Mesenchymal stem cell (in vitro differentiated cells and primary cell): Measurements from ENCODE around the gene MRPS18B.

ENCODE experiments used
- DNase-seq: peaks from one replicate; pipeline ENCODE4 v3.0.0-alpha.2; 2013
- H2AFZ ChIP-seq: one replicate; pipeline ENCODE4 v1.6.1; 2013; ENCODE audit warnings: low read depth, mild to moderate bottlenecking, control low read depth, inconsistent platforms, low read length, moderate library complexity
- H2AK5ac ChIP-seq: 2 replicates; pipeline ENCODE4 v1.6.1; 2013; ENCODE audit warnings: low read length, moderate library complexity, mild to moderate bottlenecking, inconsistent platforms; ENCODE audit not compliant: severe bottlenecking
- H2BK120ac ChIP-seq: one replicate; pipeline ENCODE4 v1.6.1; 2013; ENCODE audit warnings: low read depth, mild to moderate bottlenecking, inconsistent platforms, low read length, moderate library complexity
- H2BK12ac ChIP-seq, 2 experiments: one replicate each; pipeline ENCODE4 v1.6.1; 2013; ENCODE audit warnings: inconsistent platforms in 2 of 2, low read length in 2 of 2, mild to moderate bottlenecking in 2 of 2, moderate library complexity in 2 of 2, control low read depth in 1 of 2
- H2BK15ac ChIP-seq: one replicate; pipeline ENCODE4 v1.6.1; 2013; ENCODE audit warnings: mild to moderate bottlenecking, low read depth, inconsistent platforms; ENCODE audit not compliant: poor library complexity, severe bottlenecking
- H2BK5ac ChIP-seq: 2 replicates; pipeline ENCODE4 v1.6.1; 2013; ENCODE audit warnings: low read depth, mild to moderate bottlenecking, low read length, control low read depth, inconsistent platforms; ENCODE audit not compliant: poor library complexity, severe bottlenecking
- H3K14ac ChIP-seq, 2 experiments: one replicate each; pipeline ENCODE4 v1.6.1; 2013; ENCODE audit warnings: inconsistent platforms in 2 of 2, low read length in 2 of 2, control low read depth in 1 of 2, mild to moderate bottlenecking in 1 of 2, moderate library complexity in 1 of 2
- H3K18ac ChIP-seq, 2 experiments: one replicate each; pipeline ENCODE4 v1.6.1; 2013; ENCODE audit warnings: inconsistent platforms in 2 of 2, low read length in 2 of 2, control low read depth in 1 of 2, low read depth in 1 of 2, mild to moderate bottlenecking in 1 of 2
- H3K23ac ChIP-seq, 2 experiments: one replicate each; pipeline ENCODE4 v1.6.1; 2013; ENCODE audit warnings: inconsistent platforms in 2 of 2, low read length in 2 of 2, mild to moderate bottlenecking in 2 of 2, moderate library complexity in 2 of 2, control low read depth in 1 of 2
- H3K27ac ChIP-seq: 2 replicates; pipeline ENCODE4 v1.5.1; 2013; ENCODE audit warnings: mild to moderate bottlenecking, moderate library complexity, low read length, control low read depth, inconsistent platforms; ENCODE audit not compliant: poor library complexity, severe bottlenecking
- H3K27me3 ChIP-seq, 2 experiments: 2 replicates each; pipeline versions ENCODE4 v1.6.1 to v1.7.0; 2013; ENCODE audit warnings: low read length in 2 of 2, mild to moderate bottlenecking in 2 of 2, moderate library complexity in 2 of 2, control low read depth in 1 of 2, inconsistent platforms in 1 of 2; ENCODE audit not compliant: control insufficient read depth in 1 of 2, insufficient read depth in 1 of 2
- H3K36me3 ChIP-seq, 2 experiments: 2 replicates each; pipeline versions ENCODE4 v1.6.1 to v1.7.0; 2013; ENCODE audit warnings: low read length in 2 of 2, control low read depth in 1 of 2, inconsistent platforms in 1 of 2, low read depth in 1 of 2, mild to moderate bottlenecking in 1 of 2; ENCODE audit not compliant: insufficient read depth in 2 of 2, control insufficient read depth in 1 of 2
- H3K4ac ChIP-seq, 2 experiments: one replicate each; pipeline ENCODE4 v1.6.1; 2013; ENCODE audit warnings: inconsistent platforms in 2 of 2, low read length in 2 of 2, mild to moderate bottlenecking in 2 of 2, moderate library complexity in 2 of 2, control low read depth in 1 of 2, low read depth in 1 of 2
- H3K4me1 ChIP-seq: 2 replicates; pipeline ENCODE4 v1.6.1; 2013; ENCODE audit warnings: low read depth, low read length, control low read depth; ENCODE audit not compliant: control insufficient read depth, insufficient read depth
- H3K4me2 ChIP-seq: 2 replicates; pipeline ENCODE4 v1.6.1; 2013; ENCODE audit warnings: low read length, mild to moderate bottlenecking, inconsistent platforms; ENCODE audit not compliant: poor library complexity, severe bottlenecking
- H3K4me3 ChIP-seq, 2 experiments: 2 replicates each; pipeline versions ENCODE4 v1.5.1 to v1.7.0; 2013; ENCODE audit warnings: low read length in 2 of 2, mild to moderate bottlenecking in 2 of 2, control low read depth in 1 of 2, low read depth in 1 of 2; ENCODE audit not compliant: insufficient read depth in 1 of 2
- H3K79me1 ChIP-seq: replicated peaks from 2 replicates; pipeline ENCODE4 v1.6.1; 2013; ENCODE audit warnings: mild to moderate bottlenecking, control low read depth, low read length, inconsistent platforms; ENCODE audit not compliant: poor library complexity, severe bottlenecking
- H3K9ac ChIP-seq: 2 replicates; pipeline ENCODE4 v1.7.0; 2013; ENCODE audit warnings: mild to moderate bottlenecking, low read length, moderate library complexity
- H3K9me3 ChIP-seq: 2 replicates; pipeline ENCODE4 v1.7.0; 2013; ENCODE audit warnings: mild to moderate bottlenecking, low read length; ENCODE audit not compliant: control insufficient read depth
- H4K8ac ChIP-seq: one replicate; pipeline ENCODE4 v1.6.1; 2013; ENCODE audit warnings: inconsistent platforms, mild to moderate bottlenecking, low read length, moderate library complexity
- H4K91ac ChIP-seq: one replicate; pipeline ENCODE4 v1.6.1; 2013; ENCODE audit warnings: mild to moderate bottlenecking, low read length, inconsistent platforms
- WGBS: methylation state at CpG from one replicate; pipeline ENCODE4 v1.1.7; 2013; ENCODE audit warnings: mixed read lengths; 5-methylcytosine and 5-hydroxymethylcytosine counted together

The MRPS18B gene

GRCh38 chr6:30616811-30617564 lies 652 bp upstream of the MRPS18B start, which contains the start of gene PPP1R10:
PPP1R10 (minus strand) TSS chr6:30617243; CDS start chr6:30609944, 7,299 bp downstream.
- peak within 1 kb of the TSS in 1 of 2 experiments; percentile 59 for H2BK12ac ChIP-seq
- H4K8ac ChIP-seq: peak within 1 kb of the TSS; percentile 98
- H2AK5ac ChIP-seq: peak within 1 kb of the TSS; percentile 76
- no peak within 1 kb of the TSS for H2BK120ac ChIP-seq
- peaks cover 5% of the 10 kb centered on the region for H3K79me1 ChIP-seq
- H3K27ac ChIP-seq: peak within 1 kb of the TSS; percentile 93
- no peak within 1 kb of the TSS for H2AFZ ChIP-seq
- peak within 1 kb of the TSS; percentile 62 to 90 for H3K14ac ChIP-seq
- peak within 1 kb of the TSS in 1 of 2 experiments; percentile 67 for H3K23ac ChIP-seq
- H3K27me3 ChIP-seq: no peaks in the 10 kb centered on the region
- DNase-seq: peak; percentile 100
- peak within 1 kb of the TSS; percentile 74 to 97 for H3K4me3 ChIP-seq
- WGBS: under 1% methylated on average over 40 of the region's 40 CpGs
- peak within 1 kb of the TSS; percentile 92 to 95 for H3K4ac ChIP-seq
- peak within 1 kb of the TSS; percentile 80 for H3K4me2 ChIP-seq
- peaks cover 4% of the 10 kb centered on the region for H3K4me1 ChIP-seq
- H3K9me3 ChIP-seq: no peaks in the 10 kb centered on the region
- H4K91ac ChIP-seq: peak within 1 kb of the TSS; percentile 98
- peak within 1 kb of the TSS; percentile 39 for H2BK5ac ChIP-seq
- H2BK15ac ChIP-seq: peak within 1 kb of the TSS; percentile 7
- peak within 1 kb of the TSS; percentile 100 for H3K9ac ChIP-seq
- H3K36me3 ChIP-seq: peaks cover 13 to 45% of the 10 kb centered on the region in 2 experiments
- peak within 1 kb of the TSS; percentile 93 to 94 for H3K18ac ChIP-seq

GRCh38 chr6:30618270-30618797 lies 694 bp downstream of the MRPS18B start:
- H3K18ac ChIP-seq: no peak overlapping the region
- H3K9me3 ChIP-seq: no peaks in the 10 kb centered on the region
- H4K8ac ChIP-seq: no peak overlapping the region
- H3K27me3 ChIP-seq: no peaks in the 10 kb centered on the region
- peaks cover 11% of the 10 kb centered on the region for H3K79me1 ChIP-seq
- 49% methylated on average over 4 of the region's 8 CpGs for WGBS
- H3K14ac ChIP-seq: no peak overlapping the region
- no peak overlapping the region for H4K91ac ChIP-seq
- H2AFZ ChIP-seq: no peak overlapping the region
- peak overlapping the region in 1 of 2 experiments; percentile 78 for H3K23ac ChIP-seq
- no peak overlapping the region for H2BK5ac ChIP-seq
- H2AK5ac ChIP-seq: peak overlapping the region; percentile 12
- H2BK12ac ChIP-seq: no peak overlapping the region
- no peak for DNase-seq
- peak overlapping the region; percentile 74 for H3K4me2 ChIP-seq
- peaks cover 2% of the 10 kb centered on the region for H3K4me1 ChIP-seq
- H2BK120ac ChIP-seq: no peak overlapping the region
- H2BK15ac ChIP-seq: no peak overlapping the region
- peaks cover 23 to 57% of the 10 kb centered on the region in 2 experiments for H3K36me3 ChIP-seq
- H3K9ac ChIP-seq: peak overlapping the region; percentile 100
- peak overlapping the region; percentile 5 to 83 for H3K4ac ChIP-seq
- H3K4me3 ChIP-seq: peak overlapping the region in 1 of 2 experiments; percentile 81
- H3K27ac ChIP-seq: no peak overlapping the region

- H3K23ac ChIP-seq: no peak overlapping the region
- no peak overlapping the region for H2BK120ac ChIP-seq
- no peaks in the 10 kb centered on the region for H3K27me3 ChIP-seq
- H2BK12ac ChIP-seq: no peak overlapping the region
- peak overlapping the region; percentile 48 for H4K91ac ChIP-seq
- H4K8ac ChIP-seq: peak overlapping the region; percentile 62
- H2BK15ac ChIP-seq: no peak overlapping the region
- peaks cover 30 to 64% of the 10 kb centered on the region in 2 experiments for H3K36me3 ChIP-seq
- no peak overlapping the region for H2AFZ ChIP-seq
- no peak overlapping the region for H3K4ac ChIP-seq
- H3K18ac ChIP-seq: no peak overlapping the region
- no peak for DNase-seq
- peaks cover 11% of the 10 kb centered on the region for H3K79me1 ChIP-seq
- H2AK5ac ChIP-seq: peak overlapping the region; percentile 49
- H3K14ac ChIP-seq: no peak overlapping the region
- H3K4me3 ChIP-seq: no peak overlapping the region
- H2BK5ac ChIP-seq: no peak overlapping the region
- H3K27ac ChIP-seq: no peak overlapping the region
- no peak overlapping the region for H3K4me2 ChIP-seq
- H3K4me1 ChIP-seq: no peaks in the 10 kb centered on the region
- H3K9ac ChIP-seq: peak overlapping the region; percentile 100
- WGBS: 98% methylated on average over 11 of the region's 11 CpGs
- H3K9me3 ChIP-seq: no peaks in the 10 kb centered on the region
Observed at GRCh38 chr6:30619561-30619960, 1.9 kb downstream of the MRPS18B start.

- Histone ChIP-seq H3K27ac (no peak overlapping the region), H2AK5ac (no peak overlapping the region), H3K9ac (no peak overlapping the region), H3K4ac (no peak overlapping the region), H3K14ac (no peak overlapping the region), H3K4me1 (peaks cover 3% of the 10 kb centered on the region), H3K4me2 (no peak overlapping the region), H2AFZ (no peak overlapping the region), H2BK12ac (no peak overlapping the region), H4K8ac (no peak overlapping the region), H4K91ac (no peak overlapping the region), H2BK5ac (no peak overlapping the region), H3K23ac (no peak overlapping the region), H3K79me1 (peaks cover 30% of the 10 kb centered on the region), H3K27me3 (no peaks in the 10 kb centered on the region), H2BK120ac (no peak overlapping the region), H2BK15ac (no peak overlapping the region), H3K18ac (no peak overlapping the region), H3K36me3 (peaks cover 61 to 80% of the 10 kb centered on the region in 2 experiments), H3K4me3 (no peak overlapping the region), H3K9me3 (no peaks in the 10 kb centered on the region)
- no peak for DNase-seq
- WGBS: over 99% methylated on average over 8 of the region's 8 CpGs
Observed at GRCh38 chr6:30625511-30625910, 7.9 kb downstream of the MRPS18B start.
